Measurements from ENCODE around the gene ZBTB45.
"Not testable (repeated sequence)": the region's sequence is repeated elsewhere in the genome, so short reads cannot be mapped to it uniquely, and the experiment has no call there.

ZBTB45 gene

DNA sequence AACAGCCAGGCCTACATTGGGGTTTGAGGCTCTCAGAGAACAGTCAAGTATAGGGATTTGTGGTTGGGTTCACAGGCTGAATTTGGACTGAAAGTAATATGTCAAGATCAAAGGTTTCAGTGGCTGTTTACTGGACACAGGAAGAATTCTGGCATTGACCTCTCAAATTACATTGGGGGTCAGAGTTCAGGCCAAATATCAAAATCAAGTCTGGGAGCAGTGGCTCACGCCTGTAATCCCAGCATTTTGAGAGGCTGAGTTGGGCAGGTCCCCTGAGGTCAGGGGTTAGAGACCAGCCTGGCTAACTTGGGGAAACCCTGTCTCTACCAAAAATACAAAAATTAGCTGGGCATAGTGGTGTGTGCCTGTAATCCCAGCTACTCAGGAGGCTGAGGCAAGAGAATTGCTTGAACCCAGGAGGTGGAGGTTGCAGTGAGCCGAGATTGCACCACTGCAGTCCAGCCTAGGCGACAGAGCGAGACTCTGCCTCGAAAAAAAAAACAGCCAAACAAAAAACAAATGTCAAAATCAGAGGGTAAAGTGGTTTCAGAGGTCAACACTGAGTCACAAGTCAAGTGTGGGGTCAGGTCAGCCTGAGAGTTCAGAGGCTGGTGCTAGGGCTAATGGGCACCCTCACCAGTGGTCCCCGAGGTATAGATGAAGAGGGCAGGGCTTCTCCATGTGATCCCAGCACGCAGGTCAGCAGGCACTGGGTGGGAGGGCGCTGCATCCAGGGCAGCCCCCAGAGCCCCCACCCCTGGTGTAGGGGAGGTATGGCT, 9.3 kb downstream of the ZBTB45 start:
- no peak for DNase-seq (ENCODE audit: low read depth)

DNA sequence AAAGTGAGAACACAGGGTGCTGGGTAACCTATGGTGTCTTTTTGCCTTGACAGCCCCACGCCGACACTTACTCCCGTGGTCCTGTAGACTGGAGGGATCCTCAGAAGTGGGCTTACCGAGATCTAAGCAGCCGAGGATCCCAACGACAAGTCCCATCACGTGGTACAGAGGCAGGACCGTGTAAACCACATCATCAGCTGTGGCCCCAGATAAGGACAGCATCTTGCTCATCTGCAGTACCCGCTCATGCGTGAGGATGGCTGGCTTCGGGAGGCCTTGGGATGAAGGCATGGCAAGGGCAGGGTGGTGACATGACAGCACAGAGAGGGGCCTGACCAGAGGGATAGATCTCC, 9.9 kb downstream of the ZBTB45 start:
- DNase-seq (ENCODE audit: low read depth): no peak

DNA sequence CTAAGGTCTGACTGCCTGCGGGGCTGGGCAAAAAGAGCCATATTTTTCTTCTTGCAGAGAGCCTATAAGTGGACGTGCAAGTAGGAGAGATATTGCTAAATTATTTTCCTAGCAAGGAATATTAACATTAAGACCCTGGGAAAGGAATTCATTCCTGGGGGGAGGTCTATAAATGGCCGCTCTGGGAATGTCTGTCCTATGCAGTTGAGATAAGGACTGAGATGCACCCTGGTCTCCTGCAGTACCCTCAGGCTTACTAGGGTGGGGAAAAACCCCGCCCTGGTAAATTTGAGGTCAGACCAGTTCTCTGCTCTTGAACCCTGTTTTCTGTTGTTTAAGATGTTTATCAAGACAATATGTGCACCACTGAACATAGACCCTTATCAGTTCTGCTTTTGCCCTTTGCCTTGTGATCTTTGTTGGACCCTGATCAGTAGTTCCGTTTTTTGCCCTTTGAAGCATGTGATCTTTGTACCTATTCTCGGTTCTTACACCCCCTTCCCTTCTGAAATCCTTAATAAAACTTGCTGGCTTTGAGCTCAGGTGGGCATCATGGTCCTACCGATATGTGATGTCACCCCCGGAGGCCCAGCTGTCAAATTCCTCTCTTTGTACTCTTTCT, 11.9 kb downstream of the ZBTB45 start:
- not testable (repeated sequence) for DNase-seq (ENCODE audit: low read depth)

DNA sequence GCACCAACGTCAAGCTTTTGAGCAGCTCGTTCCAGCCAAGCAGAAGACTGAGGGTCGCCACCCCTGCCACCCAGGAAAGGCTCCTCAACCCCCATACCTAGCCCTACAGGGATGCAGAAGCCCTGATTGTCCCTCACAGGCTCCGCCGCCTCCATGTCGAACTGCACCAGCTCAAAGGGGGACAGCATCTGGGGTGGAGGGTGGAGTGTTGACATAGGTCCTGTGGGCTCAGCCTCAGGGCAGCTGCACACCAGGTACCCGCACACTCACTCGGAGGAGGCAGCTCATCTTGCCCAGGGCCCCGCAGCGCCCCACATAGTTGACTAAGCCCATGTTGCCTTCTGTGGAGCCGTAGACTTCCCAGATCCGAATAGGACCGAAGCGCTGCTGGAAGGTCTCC, 19.4 kb downstream of the ZBTB45 start:
- DNase-seq (ENCODE audit: low read depth): no peak

DNA sequence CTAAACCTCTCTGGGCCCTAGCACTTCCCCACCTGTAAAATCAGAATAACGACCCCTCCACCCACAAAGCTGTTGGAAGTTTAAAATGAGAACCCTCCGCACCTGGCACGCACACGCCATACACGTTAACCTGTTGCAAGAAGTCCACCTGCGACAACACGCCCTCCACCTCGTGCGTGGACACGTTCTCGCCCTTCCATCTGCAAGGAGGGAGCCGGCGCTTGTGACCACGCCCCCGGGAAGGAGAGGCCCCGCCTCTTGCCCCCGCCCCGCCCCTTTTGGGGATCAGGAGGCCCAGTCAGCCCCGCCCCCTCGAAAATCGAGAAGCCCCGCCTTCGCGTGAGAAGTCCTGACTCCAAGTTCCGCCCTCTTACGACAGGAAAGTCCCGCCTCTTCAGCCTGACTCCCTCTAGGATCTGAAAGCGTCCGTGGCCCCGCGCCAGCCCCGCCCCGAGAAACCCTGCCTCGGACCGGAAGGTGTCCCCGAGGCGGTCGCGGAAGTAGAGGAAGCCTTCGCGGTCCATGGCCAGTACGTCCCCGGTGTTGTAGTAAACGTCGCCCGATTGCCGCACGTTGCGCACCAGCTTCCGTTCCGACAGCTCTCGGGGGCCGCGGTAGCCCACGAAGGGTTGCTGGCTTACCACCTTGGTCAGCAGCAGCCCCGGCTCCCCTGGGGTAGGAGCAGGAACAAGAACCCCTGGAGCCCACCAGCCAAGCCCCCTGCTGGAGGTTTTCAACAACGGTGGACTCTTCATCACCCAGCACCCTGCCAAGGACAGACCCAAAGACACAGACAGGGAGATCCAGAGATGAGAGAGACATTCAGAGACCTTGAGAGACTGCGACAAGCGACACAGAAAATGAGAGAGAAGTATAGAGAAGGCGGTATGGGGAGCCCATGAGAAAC, 20.3 kb downstream of the ZBTB45 start:
- DNase-seq (ENCODE audit: low read depth): peak; percentile 72

DNA sequence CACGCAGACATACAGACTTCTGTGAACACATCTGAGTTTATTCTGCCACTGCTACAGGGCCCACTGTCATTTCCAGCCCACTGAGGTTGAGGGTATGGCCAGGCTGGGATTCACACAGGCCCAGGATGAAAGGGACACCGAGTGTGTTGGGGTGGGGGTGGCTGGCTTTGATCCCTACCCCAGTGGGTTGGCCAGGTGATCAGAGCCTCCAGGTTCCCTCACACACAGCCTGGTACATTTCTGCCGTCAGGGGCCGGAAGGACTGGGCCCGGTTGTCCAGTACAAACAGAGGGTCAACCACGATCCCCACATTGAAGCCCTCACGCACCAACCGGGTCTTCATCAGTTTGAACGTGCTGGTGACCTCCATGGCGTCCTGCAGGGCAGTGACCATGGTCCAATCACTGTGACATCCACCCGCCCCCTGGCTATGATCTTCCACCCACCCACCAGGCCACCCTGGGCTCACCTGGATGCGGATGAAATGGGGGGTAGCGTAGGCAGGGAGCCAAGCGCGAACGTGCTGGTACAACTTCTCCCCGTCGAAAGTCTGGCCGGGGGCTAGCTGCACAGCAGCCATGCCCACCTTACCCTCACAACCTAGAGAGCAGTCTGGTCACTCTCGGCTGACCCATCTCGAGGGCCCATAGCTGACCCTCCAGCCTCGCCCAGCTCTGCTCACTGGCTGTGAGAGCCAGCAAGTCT, 21.1 kb downstream of the ZBTB45 start:
- no peak for DNase-seq (ENCODE audit: low read depth)

DNA sequence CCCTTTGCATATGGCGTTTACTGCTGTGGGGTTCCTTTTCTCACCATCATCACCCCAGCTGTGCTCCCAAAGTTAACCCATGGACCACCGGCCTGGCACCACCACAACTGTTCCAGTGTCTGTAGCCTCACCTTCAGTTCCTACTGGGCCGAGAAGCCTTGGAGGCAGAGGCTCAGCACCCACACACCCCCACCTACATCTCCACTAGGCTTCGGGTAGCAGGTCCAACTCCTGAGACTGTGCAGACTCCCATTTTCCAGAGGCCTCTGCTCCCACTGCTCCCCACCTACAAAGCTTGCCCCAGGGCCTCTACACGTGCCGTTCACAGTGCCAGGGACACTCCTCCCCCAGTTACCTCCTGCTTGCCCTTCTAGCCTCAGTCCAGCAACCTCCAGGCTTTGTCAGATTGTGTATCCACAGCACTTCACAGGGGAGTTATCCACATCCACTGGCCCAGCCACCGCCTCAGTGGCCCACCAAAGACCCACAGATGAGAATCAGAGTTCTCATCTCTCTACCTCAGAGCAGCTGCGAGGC, 21.9 kb downstream of the ZBTB45 start:
- no peak for DNase-seq (ENCODE audit: low read depth)

DNA sequence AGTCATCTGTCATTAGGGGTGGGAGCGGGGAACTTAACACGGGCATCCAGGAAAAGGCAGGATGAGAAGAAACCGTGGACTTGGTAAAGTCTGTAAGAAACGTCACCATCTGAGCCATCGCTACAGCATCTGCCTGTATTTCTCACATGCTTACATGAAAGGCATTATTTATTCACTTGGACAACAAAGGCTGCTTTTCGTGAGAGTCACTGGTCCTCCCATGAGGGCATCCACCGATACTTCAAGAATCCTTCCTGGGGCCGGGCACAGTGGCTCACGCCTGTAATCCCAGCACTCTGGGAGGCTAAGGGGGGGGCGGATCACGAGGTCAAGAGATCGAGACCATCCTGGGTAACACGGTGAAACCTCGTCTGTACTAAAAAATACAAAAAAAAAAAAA, 27.3 kb downstream of the ZBTB45 start:
- no peak for DNase-seq (ENCODE audit: low read depth)

DNA sequence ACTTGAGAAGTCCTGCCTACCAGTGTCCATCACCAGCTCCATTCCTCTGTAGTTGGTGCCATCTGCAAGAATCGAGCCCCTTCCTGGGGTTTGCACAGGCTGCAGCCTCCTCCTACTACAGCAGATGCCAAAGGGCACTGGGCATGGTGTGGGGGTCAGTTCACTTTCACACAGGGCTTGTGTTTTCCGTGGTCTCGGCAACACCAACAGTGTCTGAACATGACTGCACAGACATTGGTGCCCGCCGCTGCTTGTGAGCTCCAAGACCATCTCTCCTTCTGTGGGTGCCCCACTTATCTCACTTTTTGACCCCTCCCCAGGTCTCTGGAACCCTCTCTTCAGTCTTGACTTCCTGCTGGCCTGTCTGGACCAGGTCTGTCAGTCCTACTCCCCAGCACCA, 28.2 kb downstream of the ZBTB45 start:
- no peak for DNase-seq (ENCODE audit: low read depth)

DNA sequence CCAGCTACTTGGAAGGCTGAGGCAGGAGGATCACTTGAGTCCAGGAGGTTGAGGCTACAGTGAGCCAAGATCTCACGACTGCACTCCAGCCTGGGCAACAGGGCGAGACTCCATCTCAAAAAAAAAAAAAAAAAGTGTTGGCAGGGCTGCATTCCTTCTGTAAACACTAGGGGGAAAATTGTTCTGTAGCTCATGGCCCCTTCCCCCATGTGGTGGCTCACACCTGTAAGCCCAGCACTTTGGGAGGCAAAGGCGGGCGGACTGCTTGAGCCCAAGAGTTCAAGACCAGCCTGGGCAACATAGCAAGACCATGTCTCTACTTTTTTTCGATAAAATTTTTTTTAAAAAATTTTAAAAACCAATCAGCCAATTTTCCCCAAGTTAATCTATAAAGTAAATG, 35.3 kb downstream of the ZBTB45 start:
- DNase-seq (ENCODE audit: low read depth): not testable (repeated sequence)

DNA sequence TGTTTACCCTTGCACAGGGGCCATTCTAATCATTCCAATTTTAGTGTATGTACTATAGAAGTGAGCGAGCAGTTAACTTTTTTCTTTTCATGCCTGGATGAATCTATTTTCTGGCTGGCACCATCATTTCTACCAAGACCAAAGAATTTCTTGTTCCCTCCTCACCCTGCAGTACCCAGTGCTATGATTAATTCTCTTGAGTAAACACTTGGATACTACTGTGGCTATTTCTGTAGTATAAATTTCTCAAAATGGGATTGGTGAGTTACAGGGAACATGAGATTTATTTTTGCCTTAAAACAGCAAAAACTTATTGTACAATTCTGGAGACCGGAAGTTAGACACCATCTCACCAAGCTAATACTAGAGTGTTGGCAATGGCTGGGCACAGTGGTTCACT, 35.8 kb downstream of the ZBTB45 start:
- no peak for DNase-seq (ENCODE audit: low read depth)

DNA sequence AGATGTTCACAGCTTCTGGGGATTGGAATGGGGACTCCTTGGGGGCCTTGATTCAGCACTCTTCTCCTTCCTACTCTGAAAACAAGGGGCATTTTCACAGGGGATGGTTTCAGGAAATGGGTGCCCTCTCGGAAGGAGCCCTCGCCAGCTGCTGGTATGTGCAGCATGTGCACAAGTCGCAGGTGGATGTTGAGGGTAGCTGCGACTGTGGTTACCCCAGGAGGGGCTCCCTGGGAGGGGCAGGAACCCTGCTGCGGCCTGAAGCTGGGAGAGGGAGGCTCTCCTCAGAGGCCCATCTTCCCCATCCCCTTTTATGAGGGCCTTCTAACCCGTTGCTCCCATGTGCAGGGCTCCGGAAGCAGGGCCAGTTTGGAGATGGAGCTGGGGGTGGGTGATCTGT, 37.2 kb downstream of the ZBTB45 start:
- no peak for DNase-seq (ENCODE audit: low read depth)

DNA sequence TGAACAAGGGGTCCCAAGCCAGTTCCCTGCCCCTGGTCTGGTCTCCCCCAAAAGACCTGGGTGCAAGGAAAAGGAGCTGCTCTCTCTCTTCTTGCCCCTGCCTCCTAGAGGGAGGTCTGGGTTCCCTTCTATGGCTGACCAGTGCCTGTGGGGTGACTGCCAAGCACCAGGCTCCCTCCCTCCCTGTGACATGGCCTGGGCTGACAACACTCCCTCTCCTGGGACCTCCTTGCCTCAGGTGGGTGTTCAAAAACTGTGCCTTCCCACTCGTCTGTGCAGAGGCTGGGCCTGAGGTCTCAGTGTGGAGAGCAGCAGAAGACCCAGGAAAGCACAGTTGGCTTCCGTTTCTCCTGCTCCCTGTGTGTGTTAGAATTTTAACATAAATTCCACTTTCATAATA, 38.8 kb downstream of the ZBTB45 start:
- DNase-seq (ENCODE audit: low read depth): no peak

DNA sequence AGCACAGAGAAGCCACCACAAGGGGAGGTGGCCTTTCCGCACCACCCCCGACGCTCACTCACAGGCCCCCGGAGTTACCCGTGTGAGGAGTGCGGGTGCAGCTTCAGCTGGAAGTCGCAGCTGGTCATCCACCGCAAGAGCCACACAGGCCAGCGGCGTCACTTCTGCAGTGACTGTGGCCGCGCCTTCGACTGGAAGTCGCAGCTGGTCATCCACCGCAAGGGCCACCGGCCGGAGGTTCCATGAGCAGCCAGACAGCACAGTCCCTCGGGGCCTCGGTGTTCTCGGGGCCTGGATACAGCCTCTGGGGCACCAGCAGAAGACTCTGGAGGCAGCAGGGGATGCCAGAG, 39.2 kb downstream of the ZBTB45 start:
- no peak for DNase-seq (ENCODE audit: low read depth)

DNA sequence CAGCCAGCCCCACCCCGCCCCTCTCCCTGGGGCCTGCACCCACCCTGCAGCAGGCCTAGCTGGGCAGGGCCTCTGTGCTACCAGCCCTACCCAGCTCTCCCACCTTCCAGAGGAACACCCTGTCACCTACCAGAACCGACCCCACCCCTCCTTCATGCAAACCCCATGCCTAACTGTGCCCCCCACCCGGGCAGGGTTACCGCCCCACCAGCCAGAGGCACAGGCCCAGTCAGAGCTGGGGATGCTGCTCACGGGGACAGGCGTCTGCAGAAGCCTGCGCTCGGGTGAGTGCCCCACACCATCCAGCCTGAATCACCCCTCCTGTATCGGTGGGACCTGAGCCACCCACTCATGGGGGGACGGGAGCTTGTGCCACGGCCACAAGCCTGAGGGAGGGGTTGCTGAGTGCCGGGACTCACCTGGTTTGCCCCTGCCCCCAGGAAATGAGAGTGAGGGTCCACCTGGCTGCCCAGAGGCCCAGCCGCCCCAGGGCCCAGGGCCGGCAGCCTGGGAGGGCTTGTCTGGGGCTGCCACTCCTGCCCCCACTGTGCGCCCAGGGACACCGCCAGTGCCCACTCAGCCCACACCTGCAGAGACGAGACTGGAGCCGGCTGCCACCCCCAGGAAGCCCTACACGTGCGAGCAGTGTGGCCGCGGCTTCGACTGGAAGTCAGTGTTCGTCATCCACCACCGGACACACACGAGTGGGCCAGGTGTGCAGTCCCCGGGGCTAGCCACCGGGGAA, 39.7 kb downstream of the ZBTB45 start:
- DNase-seq (ENCODE audit: low read depth): no peak

DNA sequence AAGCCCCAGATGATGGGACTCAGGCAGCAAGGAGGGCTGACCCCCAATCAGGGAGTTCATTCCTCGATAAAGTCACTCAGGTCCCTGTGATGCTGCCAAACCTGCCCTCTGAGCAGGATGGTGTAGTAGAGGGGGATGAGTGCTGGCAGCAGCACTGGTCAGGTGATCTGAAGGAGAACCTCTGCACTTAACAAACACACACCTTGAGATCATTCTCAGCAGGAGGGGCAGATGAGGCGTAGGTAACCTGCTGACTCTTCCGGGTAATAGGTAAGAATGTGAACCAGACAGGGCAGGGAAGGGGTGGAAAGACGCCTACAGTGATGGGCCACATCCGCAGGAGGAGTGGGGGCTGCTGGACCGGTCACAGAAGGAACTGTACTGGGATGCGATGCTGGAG, 40.3 kb downstream of the ZBTB45 start:
- no peak for DNase-seq (ENCODE audit: low read depth)

DNA sequence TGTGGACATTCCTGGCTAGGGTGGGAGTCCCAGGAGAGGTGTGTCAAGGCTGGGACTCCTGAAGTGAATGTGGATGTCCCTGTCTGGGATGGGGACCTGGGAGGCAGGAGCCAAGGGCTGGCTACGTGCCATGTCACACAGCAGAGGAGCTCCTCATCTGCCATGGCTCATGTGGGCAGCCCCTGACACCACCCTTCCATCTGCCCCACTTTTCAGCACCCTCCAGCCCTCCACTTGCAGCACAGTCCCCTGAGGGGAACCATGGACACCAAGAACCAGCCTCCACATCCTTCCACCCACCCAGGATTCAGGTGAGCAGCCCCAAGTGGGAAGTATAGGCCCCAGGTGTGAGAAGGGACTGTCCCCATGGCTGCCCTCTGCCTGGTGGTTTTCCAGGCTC, 41.7 kb downstream of the ZBTB45 start:
- no peak for DNase-seq (ENCODE audit: low read depth)

DNA sequence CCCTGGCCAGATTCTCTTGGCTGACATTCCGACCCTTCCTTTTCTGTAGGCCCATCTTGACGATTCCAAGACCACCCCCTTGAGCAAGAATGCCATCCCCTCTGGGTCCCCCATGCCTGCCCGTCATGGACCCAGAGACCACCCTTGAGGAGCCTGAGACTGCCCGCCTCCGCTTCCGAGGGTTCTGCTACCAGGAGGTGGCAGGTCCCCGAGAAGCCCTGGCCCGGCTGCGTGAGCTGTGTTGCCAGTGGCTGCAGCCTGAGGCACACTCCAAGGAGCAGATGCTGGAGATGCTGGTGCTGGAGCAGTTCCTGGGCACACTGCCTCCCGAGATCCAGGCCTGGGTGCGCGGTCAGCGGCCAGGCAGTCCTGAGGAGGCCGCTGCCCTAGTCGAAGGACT, 42.5 kb downstream of the ZBTB45 start:
- DNase-seq (ENCODE audit: low read depth): no peak

DNA sequence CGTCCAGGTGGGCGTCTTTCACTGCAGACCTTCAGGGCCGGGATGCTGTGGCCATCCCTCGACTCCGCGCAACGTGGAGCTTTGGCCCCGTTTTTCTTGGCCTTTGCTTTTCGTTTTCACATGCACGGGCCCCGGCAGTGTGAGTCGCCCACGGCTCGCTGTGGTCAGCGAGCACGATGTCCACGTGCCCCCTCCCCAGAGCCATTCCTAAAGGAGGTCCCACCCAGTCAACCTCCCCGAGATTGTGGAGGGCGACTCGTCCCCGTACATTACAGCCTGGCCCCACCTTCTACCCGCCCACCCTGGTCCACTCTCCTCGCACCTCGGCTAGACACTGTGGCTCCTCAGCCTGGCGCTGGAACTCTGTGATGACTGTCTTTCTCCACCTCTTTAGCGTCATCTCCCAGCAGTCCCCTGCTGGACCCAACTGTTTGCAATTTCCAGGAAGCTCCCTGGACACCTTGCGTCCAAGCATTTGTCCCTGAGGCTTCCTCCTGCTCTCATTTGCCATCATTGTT, 43.1 kb downstream of the ZBTB45 start:
- no peak for DNase-seq (ENCODE audit: low read depth)

DNA sequence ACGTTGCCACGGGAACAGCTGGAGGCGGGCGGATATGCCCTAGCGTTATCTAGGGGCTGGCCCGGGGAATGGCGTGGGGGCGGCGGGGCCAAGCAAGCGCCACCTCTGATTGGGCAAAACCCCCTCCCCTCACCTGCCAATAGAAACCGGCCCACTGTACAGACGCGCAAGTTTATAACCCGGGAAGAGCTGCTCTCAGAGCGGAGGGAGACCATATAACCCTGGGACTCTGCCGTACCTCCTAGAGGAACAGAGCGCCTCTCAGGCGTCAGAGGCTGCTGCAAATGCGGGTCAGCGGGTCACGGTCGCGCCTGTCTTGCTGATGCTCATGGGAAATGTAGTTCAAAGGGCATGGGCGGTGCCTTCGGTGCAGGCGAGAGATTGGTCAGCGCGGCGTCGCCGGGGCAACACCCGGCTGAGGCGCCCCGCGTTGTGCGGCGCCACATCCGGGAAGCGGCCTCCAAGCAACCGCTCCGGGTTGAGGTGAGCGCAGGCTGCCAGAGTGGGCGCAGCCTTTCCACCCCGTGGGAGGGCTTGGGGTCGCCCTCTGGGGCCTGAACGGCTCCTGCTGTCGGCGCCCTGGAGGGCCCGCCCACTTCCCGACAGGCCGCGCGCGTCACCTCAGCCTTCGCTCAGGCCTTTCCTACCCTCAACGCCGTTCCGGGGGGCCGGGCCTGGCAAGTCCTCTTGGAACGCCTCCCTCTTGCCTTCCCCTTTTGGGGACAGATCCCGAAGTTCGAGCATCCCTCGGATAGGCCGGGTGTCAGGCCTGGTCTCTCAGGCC, 43.7 kb downstream of the ZBTB45 start, which contains the start of gene ZNF446:
Gene ZNF446, plus strand, starts transcription at position 639 of the 784 bp plus-strand sequence. CDS start 867 bp downstream, outside the sequence.
- peak; percentile 79 for DNase-seq (ENCODE audit: low read depth)
